Ascending aorta (tissue), 2 donors: ENCODE measurements around the gene PTPRN2. TPM values are rescaled to one million over a fixed set of nuclear protein-coding genes. Genes with fewer than 3 reads are reported as not detected.

Experiments
- DNase-seq, 2 donors: peaks; one replicate each; pipeline ENCODE4 v3.0.0-alpha.2; 2019; ENCODE audit warnings: low spot score in 2 of 2
- H3K27ac ChIP-seq, 2 donors: fragments of 200-600 bp; sonication (generic); one replicate each; pipeline ENCODE4 v1.5.1; 2016 to 2017; ENCODE audit warnings: mild to moderate bottlenecking in 1 of 2
- H3K27me3 ChIP-seq: fragments of 200-600 bp; sonication (generic); one replicate; pipeline ENCODE4 v1.5.1; 2017
- H3K36me3 ChIP-seq, 2 donors: fragments of 200-600 bp; sonication (generic); one replicate each; pipeline ENCODE4 v1.5.1; 2016
- H3K4me1 ChIP-seq, 2 donors: fragments of 200-600 bp; sonication (generic); one replicate each; pipeline ENCODE4 v1.5.1; 2016 to 2017; ENCODE audit warnings: mild to moderate bottlenecking in 1 of 2
- H3K4me3 ChIP-seq, 2 donors: fragments of 200-600 bp; sonication (generic); one replicate each; pipeline ENCODE4 v1.5.1; 2016 to 2017; ENCODE audit warnings: mild to moderate bottlenecking in 1 of 2
- H3K9me3 ChIP-seq, 2 donors: fragments of 200-600 bp; sonication (generic); one replicate each; pipeline ENCODE4 v1.5.1; 2016
- CTCF ChIP-seq, 3 experiments: fragments of 200-600 bp in 2 of 3; fragments of 450-650 bp in 1 of 3; sonication (generic) in 2 of 3; IDR thresholded peaks; one replicate each; pipeline ENCODE4 v1.5.1; 2016 to 2019; ENCODE audit warnings: antibody characterized with exemption in 3 of 3, mild to moderate bottlenecking in 1 of 3, moderate library complexity in 1 of 3
- intact Hi-C: fragments of 100-400 bp; cut with DNase I; formaldehyde crosslinking; loops from one replicate; pipeline ENCODE4 v1.15.1; 2023
- total RNA-seq: library from RNA; depleted of rRNA; stranded (reverse); fragments of >200 nt; gene quantifications from one replicate; pipeline ENCODE4 v1.1.0, GENCODE V29; 2016

The PTPRN2 gene
- total RNA-seq, 1 donor from 2014 or later: 7.3 TPM

GRCh38 chr7:158396982-158397862, 190.4 kb downstream of the PTPRN2 start:
- no peaks in the 10 kb centered on the region for H3K4me1 ChIP-seq
- no peaks in the 10 kb centered on the region for H3K9me3 ChIP-seq
- no peak for DNase-seq
- intact Hi-C loops: no loop called here
- H3K27ac ChIP-seq: no peak overlapping the region
- no peaks in the 10 kb centered on the region for H3K36me3 ChIP-seq
- H3K4me3 ChIP-seq: no peak overlapping the region
- TF ChIP-seq CTCF (IDR thresholded peaks at IDR 0.05): no peak
- H3K27me3 ChIP-seq: no peaks in the 10 kb centered on the region

GRCh38 chr7:158396301-158396905, 191.2 kb downstream of the PTPRN2 start:
- no peak for DNase-seq

GRCh38 chr7:158395780-158396278, 191.8 kb downstream of the PTPRN2 start:
- DNase-seq: no peak
- TF ChIP-seq CTCF (IDR thresholded peaks at IDR 0.05): no peak
- no peaks in the 10 kb centered on the region for H3K27me3 ChIP-seq
- intact Hi-C loops: no loop called here
- H3K36me3 ChIP-seq: no peaks in the 10 kb centered on the region
- H3K4me3 ChIP-seq: no peak overlapping the region
- no peaks in the 10 kb centered on the region for H3K4me1 ChIP-seq
- H3K9me3 ChIP-seq: no peaks in the 10 kb centered on the region
- H3K27ac ChIP-seq: no peak overlapping the region

More at GRCh38 chr7:158396301-158396905, 191.2 kb downstream of the PTPRN2 start:
- H3K36me3 ChIP-seq: no peaks in the 10 kb centered on the region
- H3K27ac ChIP-seq: no peak overlapping the region
- no peaks in the 10 kb centered on the region for H3K27me3 ChIP-seq
- no peak overlapping the region for H3K4me3 ChIP-seq
- H3K4me1 ChIP-seq: no peaks in the 10 kb centered on the region
- intact Hi-C loops: no loop called here
- TF ChIP-seq CTCF (IDR thresholded peaks at IDR 0.05): no peak
- H3K9me3 ChIP-seq: no peaks in the 10 kb centered on the region

GRCh38 chr7:158395349-158395748, 192.3 kb downstream of the PTPRN2 start:
- no peaks in the 10 kb centered on the region for H3K27me3 ChIP-seq
- no peak overlapping the region for H3K4me3 ChIP-seq
- H3K4me1 ChIP-seq: no peaks in the 10 kb centered on the region
- TF ChIP-seq CTCF (IDR thresholded peaks at IDR 0.05): no peak
- no peaks in the 10 kb centered on the region for H3K9me3 ChIP-seq
- intact Hi-C loops: no loop called here
- DNase-seq: no peak
- no peak overlapping the region for H3K27ac ChIP-seq
- H3K36me3 ChIP-seq: no peaks in the 10 kb centered on the region

- Histone ChIP-seq H3K9me3 (no peaks in the 10 kb centered on the region), H3K4me1 (no peaks in the 10 kb centered on the region), H3K27me3 (no peaks in the 10 kb centered on the region), H3K4me3 (no peak overlapping the region), H3K36me3 (no peaks in the 10 kb centered on the region), H3K27ac (no peak overlapping the region)
- peak in 2 of 3 experiments; percentile 40 to 66 for TF ChIP-seq CTCF (IDR thresholded peaks at IDR 0.05)
- DNase-seq: no peak
- intact Hi-C loops: no loop called here
These were observed 192.7 kb downstream of the PTPRN2 start for GRCh38 chr7:158394936-158395335.
